ENCODE data around the gene ARHGAP27.
A peak's percentile ranks its signal among the peaks of the same experiment; 100 is the strongest.

The ARHGAP27 gene

DNA sequence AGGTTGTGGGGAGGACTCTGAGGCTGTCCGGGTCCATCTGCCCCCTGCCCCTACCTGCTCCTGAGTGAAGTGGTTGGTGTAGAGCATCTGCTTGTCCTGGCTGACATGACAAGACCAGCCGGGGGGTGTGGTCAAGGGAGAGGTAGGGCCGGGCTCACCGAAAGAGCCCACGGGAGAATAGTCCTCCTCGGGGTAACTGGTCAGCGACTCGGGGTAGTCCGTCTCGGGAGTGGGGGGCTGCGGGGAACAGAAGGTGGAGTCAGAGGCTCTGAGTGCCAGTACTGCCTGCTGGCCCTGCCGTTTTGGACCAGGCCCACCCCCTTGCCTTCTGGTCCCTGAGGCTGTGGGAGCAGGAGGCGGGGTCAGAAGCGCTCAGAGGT is 27.8 kb downstream of the ARHGAP27 start:
- no peak for DNase-seq

DNA sequence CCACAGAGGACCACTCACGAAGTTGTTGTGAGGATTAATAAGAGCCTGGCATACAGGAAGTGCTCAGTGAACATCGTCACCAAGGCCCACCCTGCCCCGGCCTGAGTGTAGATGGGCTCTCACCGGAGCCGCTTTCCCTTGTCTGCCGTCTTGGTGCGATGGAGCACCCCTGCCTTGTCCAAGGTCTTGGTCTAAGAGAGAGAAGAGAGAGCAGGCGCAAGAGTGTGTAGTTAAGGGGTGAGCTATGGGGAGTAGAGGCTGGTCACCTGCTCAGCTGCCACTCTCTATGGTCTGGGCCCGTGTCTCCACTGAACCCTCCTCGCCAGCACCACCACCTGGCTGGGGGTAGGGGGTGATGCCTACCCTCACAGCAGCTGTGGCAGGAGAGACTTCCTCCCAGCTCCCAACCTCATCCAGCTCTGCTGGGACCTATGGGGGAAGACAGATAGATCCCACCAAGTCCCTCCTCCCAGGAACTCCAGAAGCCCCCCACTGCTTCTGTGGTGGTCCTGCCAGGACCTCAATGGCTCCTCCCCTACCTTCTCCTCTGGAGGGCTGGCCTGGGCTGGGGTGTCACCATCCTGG is 28.7 kb downstream of the ARHGAP27 start:
- no peak for DNase-seq

GRCh38 chr17:45402916-45403315 is 29.8 kb downstream of the ARHGAP27 start:
- DNase-seq = no peak

GRCh38 chr17:45398800-45399199 is 33.9 kb downstream of the ARHGAP27 start:
- DNase-seq = no peak

DNA sequence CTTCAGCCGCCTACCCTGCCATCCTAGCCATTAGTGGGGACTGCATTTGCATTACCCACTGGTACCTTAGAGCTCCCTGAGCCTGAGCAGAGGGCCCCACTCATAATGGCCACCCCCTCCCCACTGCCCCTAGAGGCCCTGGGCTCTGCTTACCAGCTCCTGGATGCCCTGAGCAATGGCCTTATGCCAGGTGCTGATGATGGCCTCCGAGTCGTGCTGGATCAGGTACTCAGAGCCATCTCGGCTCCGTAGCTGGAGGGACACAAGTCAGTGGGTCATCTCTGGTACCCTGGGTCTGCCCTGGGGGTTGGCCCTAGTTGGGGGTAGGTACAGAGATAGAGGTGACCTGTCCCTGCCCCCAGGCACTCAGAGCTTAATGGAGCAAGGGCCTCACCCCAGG is 34.9 kb downstream of the ARHGAP27 start:
- no peak for DNase-seq

- DNase-seq = no peak
These were observed 36.0 kb downstream of the ARHGAP27 start for GRCh38 chr17:45396496-45397205.

DNA sequence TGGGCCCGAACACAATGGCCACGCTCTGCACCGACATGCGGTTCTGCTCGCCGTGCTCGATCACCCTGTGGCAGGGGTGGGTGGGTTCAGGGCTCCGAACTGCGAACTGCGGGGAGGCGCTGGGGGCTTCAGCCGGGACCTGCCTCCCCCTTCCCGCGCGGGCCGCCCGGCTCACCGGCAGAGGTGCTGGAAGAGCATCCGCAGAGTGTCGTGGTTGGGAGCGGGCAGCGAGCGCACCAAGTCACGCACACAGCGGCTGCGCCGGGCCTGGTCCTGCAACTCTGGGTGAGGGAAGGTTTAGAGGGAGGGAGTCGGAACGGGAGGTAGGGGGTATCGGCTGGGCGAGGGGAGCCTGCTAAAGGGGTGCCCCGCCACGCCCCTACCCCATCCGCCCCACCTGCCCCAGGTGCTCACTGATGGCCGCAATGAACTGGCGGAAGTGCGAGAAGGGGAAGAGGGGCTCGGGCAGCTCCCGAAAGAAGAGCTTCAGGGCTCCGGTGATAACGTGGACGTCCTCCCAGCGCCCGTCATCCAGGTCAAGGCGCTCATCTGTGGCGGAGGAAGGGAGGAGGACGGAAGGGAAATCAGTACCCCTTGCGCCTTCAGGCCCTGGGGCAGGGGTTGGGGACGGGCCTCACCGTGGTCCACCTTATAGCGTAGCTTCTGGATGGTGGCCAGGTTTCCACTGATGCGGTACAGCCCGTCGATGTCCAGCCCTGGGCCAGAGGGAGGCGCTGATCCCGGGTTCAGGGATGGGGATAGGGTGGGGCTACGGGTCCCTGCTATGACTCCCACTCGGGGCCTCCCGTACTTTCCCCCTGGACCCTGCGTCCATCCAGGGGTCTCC is 36.9 kb downstream of the ARHGAP27 start:
- no peak for DNase-seq

DNA sequence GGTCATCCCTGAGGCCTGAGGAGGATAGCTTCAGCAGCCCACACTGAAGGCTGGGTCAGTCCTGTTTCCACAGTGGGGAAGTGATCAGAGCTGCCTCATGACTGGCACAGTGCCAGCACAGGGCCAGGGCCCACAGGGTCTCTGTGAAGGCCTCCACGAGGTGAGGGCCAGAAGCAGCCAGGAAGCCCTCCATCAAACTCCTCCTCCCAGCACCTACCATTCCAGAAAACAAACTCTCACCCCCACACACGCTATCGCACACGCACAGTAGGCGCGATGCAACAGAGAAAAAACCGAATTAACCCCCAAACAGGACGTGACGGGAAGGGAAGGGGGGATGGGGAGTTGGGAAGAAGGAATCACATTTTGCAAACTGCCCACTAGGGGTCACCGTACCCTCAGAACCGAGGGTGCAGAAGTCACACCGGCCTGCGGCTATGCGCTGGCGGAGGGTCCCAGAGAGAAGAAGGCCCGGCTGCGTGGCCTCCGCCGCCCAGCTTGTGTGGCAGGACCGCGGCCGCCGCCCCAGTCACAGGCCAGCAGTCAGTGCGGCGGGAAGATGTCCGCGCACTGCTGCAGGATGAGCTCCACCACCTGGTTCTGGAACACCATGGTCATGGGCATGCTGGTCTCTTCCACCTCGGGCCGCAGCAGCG is 37.6 kb downstream of the ARHGAP27 start:
- peak; percentile 16 for DNase-seq

DNA sequence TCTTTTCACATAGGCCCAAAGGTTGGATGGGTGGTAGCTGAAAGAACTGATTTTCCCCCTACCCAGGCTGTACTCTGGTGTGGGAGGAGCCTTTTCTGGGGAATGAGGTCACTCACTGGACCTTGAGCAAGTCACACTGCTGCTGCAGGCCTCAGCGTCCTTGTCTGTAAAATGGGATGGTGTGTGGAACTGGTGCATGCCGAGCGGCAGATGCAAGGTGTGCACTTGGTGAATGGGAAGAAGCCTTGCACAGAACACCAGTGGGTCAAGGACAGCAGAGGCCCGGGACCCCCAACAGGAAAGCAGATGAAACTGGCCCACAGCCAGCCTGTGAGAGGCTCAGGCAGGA is 38.1 kb downstream of the ARHGAP27 start:
- no peak for DNase-seq

DNA sequence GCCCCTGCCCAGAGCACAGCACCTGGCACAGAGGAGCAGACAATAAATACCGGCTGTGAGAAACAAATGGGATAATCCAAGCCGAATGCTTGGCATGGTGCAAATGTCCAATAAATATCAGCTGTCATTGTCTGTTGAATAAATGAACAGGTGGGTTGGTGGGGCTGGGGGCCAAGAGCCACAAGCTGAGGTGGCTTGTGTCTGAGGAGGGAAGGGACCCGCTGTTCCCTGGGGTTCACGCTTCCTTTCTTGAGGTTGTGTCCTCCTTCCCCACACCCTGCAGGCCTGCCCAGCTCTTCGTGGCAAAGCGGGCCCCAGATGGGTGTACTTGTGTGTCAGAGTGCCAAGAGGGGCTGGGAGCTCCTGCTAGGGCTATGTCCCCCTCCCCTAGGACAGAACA is 38.6 kb downstream of the ARHGAP27 start:
- DNase-seq = no peak

DNA sequence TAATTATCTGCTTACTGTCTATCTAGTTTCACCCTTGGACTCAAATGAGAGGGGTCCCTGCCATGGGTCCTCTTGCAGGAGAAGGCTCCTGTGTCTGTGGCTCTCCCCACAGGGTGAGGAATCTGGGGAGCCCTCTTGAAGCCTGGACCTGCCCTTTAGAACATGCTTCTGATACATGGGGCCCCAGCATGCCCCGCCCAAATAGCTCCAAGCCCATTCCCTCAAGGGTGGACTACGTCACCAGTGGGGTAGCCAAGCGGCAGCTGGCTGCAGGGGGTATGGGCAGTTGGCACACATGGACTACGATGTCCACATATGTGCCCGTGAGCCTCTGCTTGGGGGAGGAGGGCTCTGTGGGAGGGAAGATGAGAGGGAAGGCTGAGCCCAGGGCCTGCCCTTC is 39.3 kb downstream of the ARHGAP27 start:
- no peak for DNase-seq

GRCh38 chr17:45391918-45392317 is 40.8 kb downstream of the ARHGAP27 start:
- DNase-seq = no peak

DNA sequence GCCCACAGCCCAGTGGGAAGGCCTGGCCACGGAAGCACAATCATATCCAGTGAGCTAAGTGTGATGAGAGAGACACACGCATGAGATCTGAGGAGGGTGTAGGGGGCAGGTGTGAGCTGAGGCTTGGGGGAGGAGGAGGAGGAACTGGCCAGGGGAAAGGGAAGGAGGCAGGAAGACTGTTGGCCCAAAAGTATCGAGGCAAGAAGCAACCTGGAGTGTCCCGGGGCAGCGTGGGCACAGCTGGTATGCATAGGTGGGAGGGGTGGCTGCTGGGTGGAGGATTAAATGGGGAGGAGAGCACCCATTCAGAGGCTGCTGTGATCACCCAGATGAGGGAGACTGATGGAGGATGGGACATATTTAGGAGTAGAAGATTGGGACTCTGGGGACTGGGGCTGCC is 41.4 kb downstream of the ARHGAP27 start:
- DNase-seq = no peak

GRCh38 chr17:45389354-45389753 is 43.3 kb downstream of the ARHGAP27 start:
- no peak for DNase-seq

GRCh38 chr17:45388604-45389325 is 43.9 kb downstream of the ARHGAP27 start:
- DNase-seq = no peak

GRCh38 chr17:45387739-45388138 is 44.9 kb downstream of the ARHGAP27 start:
- DNase-seq = no peak

GRCh38 chr17:45386178-45386577 is 46.5 kb downstream of the ARHGAP27 start:
- DNase-seq = no peak

- peak; percentile 85 for DNase-seq
These were observed 47.2 kb downstream of the ARHGAP27 start for GRCh38 chr17:45385331-45385997.

DNA sequence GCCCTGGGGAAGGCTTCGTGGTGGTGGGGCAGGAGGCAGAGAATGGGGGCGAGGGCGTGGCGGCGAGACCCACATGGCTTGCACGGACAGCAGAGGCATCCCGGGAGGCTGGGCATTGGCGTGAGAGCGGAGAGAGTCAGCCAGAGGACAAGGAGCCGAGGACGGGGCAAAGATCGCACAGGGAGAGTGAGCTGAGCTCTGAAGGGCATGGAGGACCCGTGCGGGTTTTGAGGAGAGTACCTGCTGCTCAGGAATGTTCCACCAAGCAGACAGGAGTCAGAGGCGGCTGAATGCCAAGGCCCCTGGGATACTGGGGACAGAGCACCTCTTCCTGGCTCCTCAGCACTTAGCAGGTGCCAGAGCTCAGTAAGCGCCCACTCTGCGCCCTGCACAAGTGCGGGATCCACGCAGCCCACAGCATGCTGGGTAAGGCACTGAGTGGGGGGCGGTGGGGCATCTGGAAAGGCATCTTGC is 47.8 kb downstream of the ARHGAP27 start:
- no peak for DNase-seq

DNA sequence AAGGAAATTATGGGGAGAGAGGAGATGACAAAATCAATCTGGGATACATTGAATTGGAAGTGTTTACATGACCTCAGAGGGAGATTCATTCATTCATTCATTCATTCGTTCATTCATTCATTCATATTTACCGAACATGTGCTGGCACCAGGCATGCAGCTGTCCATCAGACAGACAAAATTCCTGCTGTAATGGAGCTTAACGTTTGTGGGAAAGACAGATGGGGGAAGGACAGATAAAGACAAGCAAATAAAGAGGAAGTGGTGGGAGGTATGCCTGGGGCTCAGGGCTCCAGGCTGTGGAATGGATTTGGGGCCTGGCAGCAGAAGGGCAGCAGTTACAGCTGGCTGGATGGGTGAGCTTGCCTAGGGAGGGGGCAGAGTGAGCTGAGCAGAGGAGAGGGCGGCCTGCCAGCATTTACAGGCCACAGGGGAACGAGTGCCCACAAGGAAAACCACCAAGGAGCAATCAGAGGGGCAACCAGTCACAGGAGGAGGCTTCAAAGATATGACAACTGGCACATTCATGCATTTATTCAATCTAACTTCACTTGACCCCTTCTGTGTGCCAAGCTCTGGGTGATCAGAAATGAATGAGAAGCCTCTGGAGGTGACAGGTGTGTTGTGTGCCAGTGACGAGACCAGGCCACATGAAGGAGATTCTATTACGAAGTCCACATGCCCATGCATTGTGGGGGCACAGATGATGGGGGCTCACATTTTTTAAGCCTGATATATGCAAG is 48.5 kb downstream of the ARHGAP27 start:
- peak; percentile 53 for DNase-seq

GRCh38 chr17:45383003-45383402 is 49.7 kb downstream of the ARHGAP27 start:
- DNase-seq = no peak

Measured in DMS79 treated with DMSO at 0.1 percent for 48 hours (cell line).